KMS-11 (cell line): ENCODE results near the gene PIK3CG.

ENCODE experiments used
- H2AFZ ChIP-seq: fragments of 200-600 bp; sonication (generic); 2 replicates; pipeline ENCODE4 v1.6.1; 2016; ENCODE audit warnings: antibody characterized with exemption, mixed run types, low read depth
- H3K27ac ChIP-seq: fragments of 200-600 bp; sonication (generic); 2 replicates; pipeline ENCODE4 v1.6.1; 2016; ENCODE audit warnings: mild to moderate bottlenecking, mixed run types
- H3K27me3 ChIP-seq: fragments of 200-600 bp; sonication (generic); 2 replicates; pipeline ENCODE4 v1.6.1; 2017; ENCODE audit warnings: mild to moderate bottlenecking, low read depth, mixed run types, moderate library complexity; ENCODE audit not compliant: insufficient read depth
- H3K36me3 ChIP-seq: fragments of 200-600 bp; sonication (generic); 2 replicates; pipeline ENCODE4 v1.6.1; 2017; ENCODE audit warnings: mild to moderate bottlenecking, mixed run types; ENCODE audit not compliant: insufficient read depth
- H3K4me1 ChIP-seq: fragments of 200-600 bp; sonication (generic); 2 replicates; pipeline ENCODE4 v1.6.1; 2016; ENCODE audit warnings: mild to moderate bottlenecking, low read depth, mixed run types; ENCODE audit not compliant: poor library complexity, severe bottlenecking
- H3K4me2 ChIP-seq: fragments of 200-600 bp; sonication (generic); 2 replicates; pipeline ENCODE4 v1.7.0; 2016; ENCODE audit warnings: mild to moderate bottlenecking, mixed run types
- H3K4me3 ChIP-seq: fragments of 200-600 bp; sonication (generic); IDR thresholded peaks from 2 replicates; pipeline ENCODE4 v1.6.1; 2017; ENCODE audit warnings: low read depth, low read length, mixed read lengths; ENCODE audit not compliant: insufficient read depth
- H3K79me2 ChIP-seq: fragments of 200-600 bp; sonication (generic); 2 replicates; pipeline ENCODE4 v1.6.1; 2016; ENCODE audit warnings: low read depth, mixed run types; ENCODE audit not compliant: insufficient read depth
- H3K9ac ChIP-seq: fragments of 200-600 bp; sonication (generic); 2 replicates; pipeline ENCODE4 v1.6.1; 2016; ENCODE audit warnings: mild to moderate bottlenecking, mixed run types
- H4K20me1 ChIP-seq: fragments of 200-600 bp; sonication (generic); 2 replicates; pipeline ENCODE4 v1.6.1; 2016; ENCODE audit warnings: mild to moderate bottlenecking, mixed run types; ENCODE audit not compliant: insufficient read depth
- CTCF ChIP-seq: fragments of 200-600 bp; sonication (generic); conservative IDR thresholded peaks from 2 replicates; pipeline ENCODE4 v1.6.1; 2017; ENCODE audit warnings: low read depth, mild to moderate bottlenecking, antibody characterized with exemption, low read length, moderate library complexity, mixed read lengths

Gene PIK3CG

GRCh38 chr7:106885652-106886051 is 20.6 kb downstream of the PIK3CG start:
- Histone ChIP-seq H3K4me2 (no peak overlapping the region), H3K4me1 (peaks cover 42% of the 10 kb centered on the region), H3K36me3 (no peaks in the 10 kb centered on the region), H3K9ac (no peak overlapping the region), H4K20me1 (no peaks in the 10 kb centered on the region), H3K27ac (no peak overlapping the region), H3K4me3 (no peak overlapping the region), H3K27me3 (no peaks in the 10 kb centered on the region), H2AFZ (no peak overlapping the region), H3K79me2 (no peaks in the 10 kb centered on the region)
- TF ChIP-seq CTCF, result no peak

DNA sequence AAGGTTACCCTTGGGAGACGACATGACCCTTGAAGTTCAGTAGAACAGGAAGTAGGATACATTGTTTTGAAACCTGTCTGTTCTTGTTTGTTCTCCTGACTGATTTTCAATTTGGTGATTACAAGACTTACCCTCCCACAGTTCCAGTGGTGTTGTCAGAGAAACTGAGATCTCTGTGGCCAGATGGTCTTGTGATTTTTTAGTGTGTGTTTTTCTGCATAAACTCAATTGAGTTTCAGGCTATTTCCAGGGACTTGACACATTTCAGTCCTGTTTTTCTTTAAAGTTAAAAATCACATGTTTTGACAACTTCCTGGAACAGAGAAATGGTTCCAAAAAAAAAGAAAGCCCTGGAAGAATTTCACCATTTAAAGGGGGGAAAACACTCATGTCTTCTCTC is 22.3 kb downstream of the PIK3CG start:
- Histone ChIP-seq H2AFZ (no peak overlapping the region), H3K27me3 (no peaks in the 10 kb centered on the region), H3K4me3 (no peak overlapping the region), H3K4me1 (peaks cover 60% of the 10 kb centered on the region), H3K4me2 (peak overlapping the region; percentile 46), H3K79me2 (no peaks in the 10 kb centered on the region), H3K27ac (peak overlapping the region; percentile 29; the same call in 1 of the 2 replicates), H4K20me1 (no peaks in the 10 kb centered on the region), H3K36me3 (no peaks in the 10 kb centered on the region), H3K9ac (no peak overlapping the region)
- TF ChIP-seq CTCF, result no peak

- no peak overlapping the region; the same call in 1 of the 2 replicates for H3K4me2 ChIP-seq
- no peaks in the 10 kb centered on the region for H3K36me3 ChIP-seq
- no peak overlapping the region for H3K4me3 ChIP-seq
- H3K27me3 ChIP-seq, result no peaks in the 10 kb centered on the region
- TF ChIP-seq CTCF, result no peak
- H3K4me1 ChIP-seq, result peaks cover 67% of the 10 kb centered on the region
- no peak overlapping the region for H3K27ac ChIP-seq
- no peaks in the 10 kb centered on the region for H4K20me1 ChIP-seq
- no peak overlapping the region for H2AFZ ChIP-seq
- no peak overlapping the region for H3K9ac ChIP-seq
- no peaks in the 10 kb centered on the region for H3K79me2 ChIP-seq
Measured at GRCh38 chr7:106888204-106888603, 23.1 kb downstream of the PIK3CG start.

DNA sequence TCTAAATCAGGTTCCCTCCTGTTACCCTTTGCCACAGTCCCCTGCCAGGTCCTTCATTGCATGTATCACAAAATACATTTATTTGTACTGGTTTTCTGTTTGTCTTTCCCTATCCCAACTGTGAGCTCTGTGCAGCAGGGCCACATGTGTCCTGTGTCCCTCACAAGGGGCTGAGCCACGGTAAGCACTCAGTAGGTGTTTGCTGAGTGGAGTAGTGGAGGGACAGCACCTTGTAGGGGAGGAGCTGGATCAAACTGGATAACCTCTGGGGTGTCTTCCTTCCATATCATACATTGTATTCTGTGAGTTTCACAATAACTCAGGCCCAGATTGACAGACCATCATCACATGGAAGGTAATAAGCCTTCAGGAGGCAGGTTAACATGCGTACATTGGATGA is 25.9 kb downstream of the PIK3CG start:
- H3K4me1 ChIP-seq, result peaks cover 88% of the 10 kb centered on the region
- H3K4me2 ChIP-seq, result no peak overlapping the region; the same call in 1 of the 2 replicates
- no peak overlapping the region for H3K4me3 ChIP-seq
- no peaks in the 10 kb centered on the region for H3K36me3 ChIP-seq
- no peaks in the 10 kb centered on the region for H3K27me3 ChIP-seq
- no peak overlapping the region for H3K27ac ChIP-seq
- H2AFZ ChIP-seq, result no peak overlapping the region
- no peaks in the 10 kb centered on the region for H3K79me2 ChIP-seq
- H3K9ac ChIP-seq, result no peak overlapping the region
- TF ChIP-seq CTCF, result no peak
- no peaks in the 10 kb centered on the region for H4K20me1 ChIP-seq
